HEK293 (cell line): Measurements from ENCODE around the gene EXOC8.

Experiments
- ATF2 ChIP-seq: fragments of 450-650 bp; formaldehyde crosslinking; IDR thresholded peaks from 2 replicates; pipeline ENCODE4 v1.5.1; 2016; ENCODE audit warnings: missing biosample characterization, missing genetic modification characterization, low read depth
- FEZF1 ChIP-seq: fragments of 450-650 bp; formaldehyde crosslinking; IDR thresholded peaks from 2 replicates; pipeline ENCODE4 v1.5.1; 2016; ENCODE audit warnings: missing biosample characterization, missing genetic modification characterization
- GLI2 ChIP-seq: fragments of 450-650 bp; formaldehyde crosslinking; IDR thresholded peaks from 2 replicates; pipeline ENCODE4; 2017; ENCODE audit warnings: missing biosample characterization, missing genetic modification characterization, low read depth, borderline replicate concordance
- HIC1 ChIP-seq: fragments of 450-650 bp; formaldehyde crosslinking; IDR thresholded peaks from 2 replicates; pipeline ENCODE4 v1.5.1; 2016; ENCODE audit warnings: missing biosample characterization, missing genetic modification characterization
- KLF8 ChIP-seq: fragments of 450-650 bp; formaldehyde crosslinking; IDR thresholded peaks from 2 replicates; pipeline ENCODE4 v1.5.1; 2016; ENCODE audit warnings: missing biosample characterization, missing genetic modification characterization
- PRDM1 ChIP-seq: fragments of 450-650 bp; formaldehyde crosslinking; IDR thresholded peaks from 2 replicates; pipeline ENCODE4; 2016; ENCODE audit warnings: missing biosample characterization, missing genetic modification characterization
- SP3 ChIP-seq: fragments of 450-650 bp; formaldehyde crosslinking; IDR thresholded peaks from 2 replicates; pipeline ENCODE4 v1.5.1; 2016; ENCODE audit warnings: missing biosample characterization, missing genetic modification characterization
- ZBTB11 ChIP-seq: fragments of 450-650 bp; formaldehyde crosslinking; conservative IDR thresholded peaks from 2 replicates; pipeline ENCODE4 v1.5.1; 2016; ENCODE audit warnings: low read depth, missing biosample characterization, missing genetic modification characterization
- ZBTB21 ChIP-seq: fragments of 450-650 bp; formaldehyde crosslinking; IDR thresholded peaks from 2 replicates; pipeline ENCODE4 v1.5.1; 2017; ENCODE audit warnings: missing biosample characterization, missing genetic modification characterization
- ZNF121 ChIP-seq: fragments of 450-650 bp; formaldehyde crosslinking; IDR thresholded peaks from 2 replicates; pipeline ENCODE4 v1.5.1; 2016; ENCODE audit warnings: missing biosample characterization, missing genetic modification characterization
- ZNF146 ChIP-seq: fragments of 450-650 bp; formaldehyde crosslinking; IDR thresholded peaks from 2 replicates; pipeline ENCODE4 v1.5.1; 2016; ENCODE audit warnings: missing biosample characterization, missing genetic modification characterization
- ZNF157 ChIP-seq: fragments of 450-650 bp; formaldehyde crosslinking; IDR thresholded peaks from 2 replicates; pipeline ENCODE4 v1.5.1; 2016; ENCODE audit warnings: missing biosample characterization, missing genetic modification characterization
- ZNF169 ChIP-seq: fragments of 450-650 bp; formaldehyde crosslinking; IDR thresholded peaks from 2 replicates; pipeline ENCODE4 v1.5.1; 2016; ENCODE audit warnings: missing biosample characterization, missing genetic modification characterization
- ZNF175 ChIP-seq: fragments of 450-650 bp; formaldehyde crosslinking; IDR thresholded peaks from 2 replicates; pipeline ENCODE4 v1.5.1; 2016; ENCODE audit warnings: missing biosample characterization, missing genetic modification characterization
- ZNF184 ChIP-seq: fragments of 450-650 bp; IDR thresholded peaks from 2 replicates; pipeline ENCODE4 v1.5.1; 2018; ENCODE audit warnings: missing biosample characterization, mild to moderate bottlenecking, missing genetic modification characterization
- ZNF221 ChIP-seq: fragments of 450-650 bp; formaldehyde crosslinking; IDR thresholded peaks from 2 replicates; pipeline ENCODE4 v1.5.1; 2017; ENCODE audit warnings: missing biosample characterization, missing genetic modification characterization, borderline replicate concordance
- ZNF26 ChIP-seq: fragments of 450-650 bp; formaldehyde crosslinking; IDR thresholded peaks from 2 replicates; pipeline ENCODE4 v1.5.1; 2016; ENCODE audit warnings: missing biosample characterization, missing genetic modification characterization
- ZNF280C ChIP-seq: fragments of 450-650 bp; formaldehyde crosslinking; IDR thresholded peaks from 2 replicates; pipeline ENCODE4 v1.5.1; 2016; ENCODE audit warnings: missing biosample characterization, missing genetic modification characterization
- ZNF423 ChIP-seq: fragments of 450-650 bp; formaldehyde crosslinking; IDR thresholded peaks from 2 replicates; pipeline ENCODE4 v1.5.1; 2016; ENCODE audit warnings: missing biosample characterization, missing genetic modification characterization
- ZNF473 ChIP-seq: fragments of 450-650 bp; formaldehyde crosslinking; IDR thresholded peaks from 2 replicates; pipeline ENCODE4 v1.5.1; 2017; ENCODE audit warnings: missing biosample characterization, missing genetic modification characterization
- ZNF510 ChIP-seq: fragments of 450-650 bp; formaldehyde crosslinking; IDR thresholded peaks from 2 replicates; pipeline ENCODE4 v1.5.1; 2018; ENCODE audit warnings: mild to moderate bottlenecking, missing genetic modification characterization, missing biosample characterization; ENCODE audit not compliant: insufficient replicate concordance
- ZNF560 ChIP-seq: fragments of 450-650 bp; formaldehyde crosslinking; IDR thresholded peaks from 2 replicates; pipeline ENCODE4 v1.5.1; 2017; ENCODE audit warnings: missing biosample characterization, missing genetic modification characterization, borderline replicate concordance
- ZNF580 ChIP-seq: fragments of 450-650 bp; formaldehyde crosslinking; IDR thresholded peaks from 2 replicates; pipeline ENCODE4 v1.5.1; 2016; ENCODE audit warnings: missing biosample characterization, missing genetic modification characterization
- ZNF600 ChIP-seq: fragments of 450-650 bp; formaldehyde crosslinking; IDR thresholded peaks from 2 replicates; pipeline ENCODE4 v1.5.1; 2016; ENCODE audit warnings: missing biosample characterization, missing genetic modification characterization
- ZNF624 ChIP-seq: fragments of 450-650 bp; formaldehyde crosslinking; IDR thresholded peaks from 2 replicates; pipeline ENCODE4 v1.5.1; 2017; ENCODE audit warnings: missing biosample characterization, missing genetic modification characterization
- ZNF626 ChIP-seq: fragments of 450-650 bp; sonication (Bioruptor Pico); formaldehyde crosslinking; IDR thresholded peaks from 2 replicates; pipeline ENCODE4 v1.5.1; 2018; ENCODE audit warnings: missing biosample characterization, missing genetic modification characterization, inconsistent platforms
- ZNF704 ChIP-seq: fragments of 450-650 bp; formaldehyde crosslinking; IDR thresholded peaks from 2 replicates; pipeline ENCODE4 v1.5.1; 2016; ENCODE audit warnings: missing biosample characterization, missing genetic modification characterization
- ZNF837 ChIP-seq: fragments of 450-650 bp; formaldehyde crosslinking; IDR thresholded peaks from 2 replicates; pipeline ENCODE4 v1.5.1; 2016; ENCODE audit warnings: missing biosample characterization, missing genetic modification characterization
- ZNF843 ChIP-seq: fragments of 450-650 bp; formaldehyde crosslinking; IDR thresholded peaks from 2 replicates; pipeline ENCODE4 v1.5.1; 2016; ENCODE audit warnings: missing biosample characterization, missing genetic modification characterization
- ZSCAN16 ChIP-seq: fragments of 450-650 bp; formaldehyde crosslinking; IDR thresholded peaks from 2 replicates; pipeline ENCODE4 v1.5.1; 2016; ENCODE audit warnings: missing biosample characterization, missing genetic modification characterization

The EXOC8 gene

GRCh38 chr1:231315887-231316286 lies 21.8 kb downstream of the EXOC8 start (continued):
- TF ChIP-seq ZNF560 (tag by site-specific recombination) (no peak), GLI2 (tag by site-specific recombination) (no peak; the same call in 1 of the 2 replicates), PRDM1 (tag by site-specific recombination) (no peak; the same call in 1 of the 2 replicates), ATF2 (tag by site-specific recombination) (no peak), ZNF423 (tag by site-specific recombination) (peak; percentile 77), SP3 (no peak), ZNF184 (tag by site-specific recombination) (no peak), HIC1 (0 out of 2 replicates have a peak, but pooled peaks have one; percentile 16), ZNF510 (tag by site-specific recombination) (no peak), ZNF624 (no peak), ZNF626 (tag by site-specific recombination) (no peak), FEZF1 (tag by site-specific recombination) (peak; percentile 68), ZNF600 (tag by site-specific recombination) (no peak), ZNF473 (tag by site-specific recombination) (no peak), ZNF221 (tag by site-specific recombination) (no peak), ZBTB11 (tag by site-specific recombination) (no peak), ZNF169 (tag by site-specific recombination) (no peak), ZNF837 (tag by site-specific recombination) (no peak), ZNF157 (tag by site-specific recombination) (no peak), ZBTB21 (tag by site-specific recombination) (no peak), ZNF704 (no peak), ZNF843 (tag by site-specific recombination) (0 out of 2 replicates have a peak, but pooled peaks have one; percentile 34), ZNF175 (no peak), ZNF26 (tag by site-specific recombination) (no peak), ZNF580 (tag by site-specific recombination) (no peak), ZSCAN16 (tag by site-specific recombination) (no peak), ZNF146 (tag by site-specific recombination) (no peak), ZNF121 (tag by site-specific recombination) (peak; percentile 99), ZNF280C (tag by site-specific recombination) (no peak), KLF8 (tag by site-specific recombination) (no peak)
